ENCODE data around the gene PXMP4.

DNA sequence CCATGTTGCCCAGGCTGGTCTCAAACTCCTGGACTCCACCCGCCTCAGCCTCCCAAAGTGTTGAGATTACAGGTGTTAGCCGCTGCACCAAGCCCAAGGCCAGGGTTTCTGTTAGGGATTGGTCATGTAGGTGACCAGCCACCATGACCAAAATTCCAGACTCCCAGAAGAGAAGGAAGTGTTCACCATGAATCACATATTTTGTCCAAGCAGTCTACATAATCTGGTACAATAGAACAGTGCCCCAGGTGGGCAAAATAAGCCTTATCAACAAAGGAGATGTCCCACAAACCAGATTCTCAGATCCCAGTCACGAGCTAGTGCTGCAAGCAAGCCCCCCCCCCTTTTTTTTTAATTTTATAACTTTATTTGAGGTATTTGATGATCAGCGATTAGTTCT, 31.7 kb upstream of the PXMP4 start:
- TF ChIP-seq POLR2A (IDR thresholded peaks at IDR 0.05): no peak
- TF ChIP-seq, protein P1, sequence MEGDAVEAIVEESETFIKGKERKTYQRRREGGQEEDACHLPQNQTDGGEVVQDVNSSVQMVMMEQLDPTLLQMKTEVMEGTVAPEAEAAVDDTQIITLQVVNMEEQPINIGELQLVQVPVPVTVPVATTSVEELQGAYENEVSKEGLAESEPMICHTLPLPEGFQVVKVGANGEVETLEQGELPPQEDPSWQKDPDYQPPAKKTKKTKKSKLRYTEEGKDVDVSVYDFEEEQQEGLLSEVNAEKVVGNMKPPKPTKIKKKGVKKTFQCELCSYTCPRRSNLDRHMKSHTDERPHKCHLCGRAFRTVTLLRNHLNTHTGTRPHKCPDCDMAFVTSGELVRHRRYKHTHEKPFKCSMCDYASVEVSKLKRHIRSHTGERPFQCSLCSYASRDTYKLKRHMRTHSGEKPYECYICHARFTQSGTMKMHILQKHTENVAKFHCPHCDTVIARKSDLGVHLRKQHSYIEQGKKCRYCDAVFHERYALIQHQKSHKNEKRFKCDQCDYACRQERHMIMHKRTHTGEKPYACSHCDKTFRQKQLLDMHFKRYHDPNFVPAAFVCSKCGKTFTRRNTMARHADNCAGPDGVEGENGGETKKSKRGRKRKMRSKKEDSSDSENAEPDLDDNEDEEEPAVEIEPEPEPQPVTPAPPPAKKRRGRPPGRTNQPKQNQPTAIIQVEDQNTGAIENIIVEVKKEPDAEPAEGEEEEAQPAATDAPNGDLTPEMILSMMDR (IDR thresholded peaks at IDR 0.05): no peak

Data from adrenal gland (tissue), 5 donors.